Upper lobe of left lung (tissue), 6 donors: ENCODE measurements around the gene MGAM2. TPM values are rescaled to one million over a fixed set of nuclear protein-coding genes. Genes with fewer than 3 reads are reported as not detected.

Experiments used
- ATAC-seq, 2 donors: fragments of 200-7000 bp; cut with Tn5 transposase; one replicate each; pipeline ENCODE4 v1.9.1; 2022; ENCODE audit warnings: mild to moderate bottlenecking in 2 of 2, moderate library complexity in 2 of 2; ENCODE audit not compliant: low FRiP score in 2 of 2
- DNase-seq, 2 donors: peaks; one replicate each; pipeline ENCODE4 v3.0.0-alpha.2; 2019 to 2020
- H3K27ac ChIP-seq, 4 donors: fragments of 200-600 bp; sonication (generic); one replicate each; pipeline ENCODE4 v1.5.1; 2016 to 2019
- H3K27me3 ChIP-seq, 4 donors: fragments of 200-600 bp; sonication (generic); one replicate each; pipeline ENCODE4 v1.5.1; 2017 to 2019
- H3K36me3 ChIP-seq, 4 donors: fragments of 200-600 bp; sonication (generic); one replicate each; pipeline ENCODE4 v1.5.1; 2016 to 2019
- H3K4me1 ChIP-seq, 4 donors: fragments of 200-600 bp; sonication (generic); one replicate each; pipeline ENCODE4 v1.5.1; 2018 to 2019
- H3K4me3 ChIP-seq, 4 donors: fragments of 200-600 bp; sonication (generic); one replicate each; pipeline ENCODE4 v1.5.1; 2017 to 2019; ENCODE audit warnings: mild to moderate bottlenecking in 2 of 4, moderate library complexity in 1 of 4
- H3K9me3 ChIP-seq, 4 donors: fragments of 200-600 bp; sonication (generic); one replicate each; pipeline ENCODE4 v1.5.1; 2018 to 2019
- CTCF ChIP-seq, 6 experiments: fragments of 450-650 bp in 4 of 6; fragments of 200-600 bp in 2 of 6; sonication (generic) in 2 of 6; IDR thresholded peaks; one replicate each; pipeline ENCODE4 v1.5.1; 2016 to 2019; ENCODE audit warnings: antibody characterized with exemption in 6 of 6
- EP300 ChIP-seq, 4 donors: sonication (generic); formaldehyde crosslinking; IDR thresholded peaks; one replicate each; pipeline ENCODE4 v1.5.1; 2017; ENCODE audit warnings: antibody characterized with exemption in 4 of 4, control low read depth in 2 of 4
- POLR2A ChIP-seq, 4 donors: fragments of 450-650 bp; IDR thresholded peaks; one replicate each; pipeline ENCODE4 v1.5.1; 2016 to 2017; ENCODE audit warnings: antibody characterized with exemption in 4 of 4, mild to moderate bottlenecking in 2 of 4
- POLR2AphosphoS5 ChIP-seq, 2 donors: sonication (generic); formaldehyde crosslinking; IDR thresholded peaks; one replicate each; pipeline ENCODE4 v1.5.1; 2017; ENCODE audit warnings: antibody characterized with exemption in 2 of 2
- WGBS, 2 donors: methylation state at CpG; one replicate each; pipeline ENCODE4 v1.1.5; 2017 to 2018; 5-methylcytosine and 5-hydroxymethylcytosine counted together
- total RNA-seq, 6 donors: library from RNA; depleted of rRNA in 4 of 6; stranded (reverse); fragments of >200 nt in 4 of 6; gene quantifications; one replicate each; pipeline versions ENCODE4 v1.1.0 to v1.2.1, GENCODE V29; 2016 to 2021
- donor health status: DM: no; HTN: no; CAD: no; lungs with moderate emphysema.
- donor health status: DM: no; HTN: yes; CAD: no; lungs with severe emphysema.

MGAM2 gene
- total RNA-seq: 1 to 10 TPM in 2 of 6 donors, under 1 TPM in 4; 0.43 to 1.6 (median 0.63) TPM

DNA sequence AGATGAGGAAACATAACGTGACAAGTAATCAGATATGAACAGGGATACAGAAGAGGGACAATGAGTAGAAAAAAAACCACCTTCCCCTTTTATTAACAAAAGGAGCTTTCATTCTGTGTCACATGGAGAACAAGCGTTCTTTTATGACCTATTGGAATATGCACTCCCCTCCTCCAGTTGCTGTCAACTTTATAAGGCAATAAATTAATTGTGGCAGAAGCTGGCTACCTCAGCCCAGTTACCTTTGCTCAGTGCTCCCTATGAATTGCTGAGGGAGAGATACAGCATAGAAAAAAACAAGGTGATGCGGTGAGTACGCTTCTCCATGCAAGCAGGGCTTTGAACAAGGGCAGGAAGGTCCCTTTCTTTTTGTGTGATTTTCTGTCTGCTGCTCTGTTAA lies at the start of gene MGAM2:
MGAM2 (plus strand) TSS at position 220 of the 400 bp plus-strand sequence. CDS start 5,156 bp downstream, outside the sequence.
- WGBS, 2 donors: 61 to 74% methylated on average over 4 of the region's 4 CpGs
- no peaks in the 10 kb centered on the region for H3K27me3 ChIP-seq
- TF ChIP-seq EP300 (IDR thresholded peaks at IDR 0.05) (no peak), CTCF (IDR thresholded peaks at IDR 0.05) (no peak), POLR2A (IDR thresholded peaks at IDR 0.05) (no peak), POLR2AphosphoS5 (IDR thresholded peaks at IDR 0.05) (no peak)
- ATAC-seq (no peak), DNase-seq (no peak)
- no peak within 1 kb of the TSS for H3K4me3 ChIP-seq
- no peak within 1 kb of the TSS for H3K27ac ChIP-seq
- H3K9me3 ChIP-seq: no peaks in the 10 kb centered on the region
- no peaks in the 10 kb centered on the region for H3K36me3 ChIP-seq
- H3K4me1 ChIP-seq: no peaks in the 10 kb centered on the region

DNA sequence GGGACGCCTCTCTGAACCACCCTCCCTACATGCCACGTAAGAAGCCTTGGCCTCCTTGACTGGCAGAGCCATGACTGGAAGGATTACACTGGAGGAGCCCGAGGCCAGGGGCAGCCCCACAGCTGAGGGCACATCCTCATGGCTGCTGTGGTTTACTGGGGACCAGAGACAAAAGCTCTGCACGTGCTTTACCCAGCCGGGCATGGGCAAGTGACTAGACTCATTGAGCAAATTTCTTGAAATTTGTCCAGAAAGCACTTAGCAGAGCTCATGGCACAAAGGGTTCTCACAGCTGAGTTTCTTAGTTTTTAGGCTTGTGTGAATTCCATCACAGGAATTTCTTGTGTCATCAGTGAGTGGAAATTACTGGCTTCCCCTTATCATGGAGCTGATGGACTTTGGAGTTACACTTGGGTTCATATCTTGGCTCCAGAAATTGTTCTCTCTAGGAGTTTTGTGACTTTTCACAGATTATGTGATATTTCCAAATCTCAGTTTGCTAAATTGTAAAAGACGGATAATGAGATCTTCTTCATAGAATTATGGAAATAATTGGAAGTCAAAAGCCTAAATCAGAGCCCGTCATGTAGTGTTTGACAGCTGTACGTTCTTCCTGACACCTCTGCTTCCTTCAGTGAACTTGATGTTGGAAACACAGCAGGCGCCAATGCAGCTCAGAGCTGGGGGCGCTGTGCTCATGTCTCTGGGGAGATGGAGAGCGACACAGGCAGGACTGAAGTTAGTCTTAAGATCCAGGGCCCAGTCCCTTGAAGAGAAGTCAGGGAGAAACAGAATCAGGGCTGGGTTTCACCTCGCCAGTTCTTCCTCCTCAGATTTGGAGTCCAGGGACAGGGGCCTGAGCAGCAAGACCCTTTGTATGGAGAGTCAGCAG lies 47.7 kb upstream of the MGAM2 start:
- Histone ChIP-seq H3K27me3 (no peaks in the 10 kb centered on the region), H3K36me3 (no peaks in the 10 kb centered on the region), H3K4me1 (no peaks in the 10 kb centered on the region), H3K4me3 (no peak overlapping the region), H3K9me3 (no peaks in the 10 kb centered on the region), H3K27ac (no peak overlapping the region)
- ATAC-seq: no peak
- no peak for DNase-seq
- TF ChIP-seq POLR2A (IDR thresholded peaks at IDR 0.05): no peak
- TF ChIP-seq EP300 (IDR thresholded peaks at IDR 0.05): no peak
- no peak for TF ChIP-seq POLR2AphosphoS5 (IDR thresholded peaks at IDR 0.05)
- TF ChIP-seq CTCF (IDR thresholded peaks at IDR 0.05): no peak
- 62 to 68% methylated on average over 12 of the region's 12 CpGs for WGBS, 2 donors

GRCh38 chr7:142066536-142066935 lies 45.0 kb upstream of the MGAM2 start:
- Histone ChIP-seq H3K27ac (no peak overlapping the region), H3K27me3 (no peaks in the 10 kb centered on the region), H3K4me1 (no peaks in the 10 kb centered on the region), H3K9me3 (no peaks in the 10 kb centered on the region), H3K36me3 (no peaks in the 10 kb centered on the region), H3K4me3 (no peak overlapping the region)
- whole genome bisulfite sequencing, 2 donors: 90 to 95% methylated on average over 5 to 8 of the region's 8 CpGs
- TF ChIP-seq POLR2A (IDR thresholded peaks at IDR 0.05): no peak
- TF ChIP-seq POLR2AphosphoS5 (IDR thresholded peaks at IDR 0.05): no peak
- TF ChIP-seq CTCF (IDR thresholded peaks at IDR 0.05): no peak
- no peak for TF ChIP-seq EP300 (IDR thresholded peaks at IDR 0.05)
- no peak for ATAC-seq
- no peak for DNase-seq

DNA sequence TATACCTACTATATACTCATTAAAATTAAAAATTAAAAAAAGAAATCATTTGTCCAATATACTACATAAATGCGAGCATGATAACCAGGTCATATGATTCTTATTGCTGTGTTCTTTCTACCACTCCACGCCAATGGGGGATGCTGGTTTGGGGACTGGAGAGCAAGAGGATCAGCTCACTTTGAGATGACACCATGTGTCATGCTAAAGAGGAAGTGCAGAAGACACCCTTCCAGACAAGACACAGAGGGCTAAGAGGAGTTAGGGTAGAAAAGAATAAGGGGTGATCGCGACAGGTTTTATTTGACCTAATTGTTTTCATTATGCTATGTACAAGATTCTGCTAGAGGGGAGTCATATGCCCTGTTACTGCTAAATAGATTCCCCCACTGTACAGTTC lies 33.8 kb upstream of the MGAM2 start:
- no peak for DNase-seq
- WGBS, 2 donors: 91 to 95% methylated on average over 4 of the region's 4 CpGs
- ATAC-seq: no peak
- no peak for TF ChIP-seq CTCF (IDR thresholded peaks at IDR 0.05)
- TF ChIP-seq POLR2A (IDR thresholded peaks at IDR 0.05): no peak
- no peak for TF ChIP-seq POLR2AphosphoS5 (IDR thresholded peaks at IDR 0.05)
- no peak for TF ChIP-seq EP300 (IDR thresholded peaks at IDR 0.05)
- H3K27ac ChIP-seq: no peak overlapping the region
- H3K36me3 ChIP-seq: no peaks in the 10 kb centered on the region
- H3K4me1 ChIP-seq: no peaks in the 10 kb centered on the region
- no peak overlapping the region for H3K4me3 ChIP-seq
- no peaks in the 10 kb centered on the region for H3K27me3 ChIP-seq
- H3K9me3 ChIP-seq: no peaks in the 10 kb centered on the region
